HG02623 (cell line): Measurements from ENCODE around the gene RNF126.
"Not testable (repeated sequence)": the region's sequence is repeated elsewhere in the genome, so short reads cannot be mapped to it uniquely, and the experiment has no call there.

Experiments
- ATAC-seq: cut with Tn5 transposase; IDR thresholded peaks from one replicate; pipeline ENCODE4 v1.9.1; 2021; ENCODE audit warnings: moderate library complexity; ENCODE audit not compliant: unreplicated experiment

RNF126 gene

DNA sequence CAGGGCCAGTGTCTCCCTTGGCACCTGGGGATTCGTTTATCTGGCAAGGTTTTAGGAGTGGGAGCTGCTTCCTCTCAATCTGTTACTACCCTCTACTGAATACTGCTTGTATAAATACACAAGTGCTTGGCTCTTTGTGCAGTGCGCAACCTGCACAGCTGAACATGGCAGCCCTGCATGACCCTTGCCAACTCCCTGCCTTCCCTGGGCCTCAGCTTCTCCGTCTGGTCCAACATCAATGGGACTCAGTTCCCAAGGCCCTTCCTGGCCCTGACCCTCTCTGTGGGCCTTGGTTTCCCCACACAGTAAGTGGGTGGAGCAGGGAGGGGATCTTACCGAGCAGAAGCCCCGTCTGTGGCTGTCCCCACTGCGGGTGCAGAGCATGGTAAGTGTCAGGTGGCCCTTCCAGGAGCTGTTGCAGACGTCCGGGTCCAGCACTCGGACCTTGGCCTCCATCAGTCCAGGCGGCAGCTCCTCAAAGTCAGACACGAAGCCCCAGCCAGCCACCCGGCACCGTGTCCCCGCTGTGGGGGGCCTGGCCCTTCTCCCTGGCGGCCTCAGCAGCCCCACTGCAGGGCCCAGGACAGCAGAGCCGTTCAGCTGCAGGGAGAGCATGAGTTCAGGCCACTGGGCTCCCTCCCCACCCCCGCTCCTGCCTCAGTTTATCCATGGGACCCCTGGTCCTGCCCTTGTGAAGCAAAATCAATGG lies 23.7 kb upstream of the RNF126 start:
- ATAC-seq, result no peak

DNA sequence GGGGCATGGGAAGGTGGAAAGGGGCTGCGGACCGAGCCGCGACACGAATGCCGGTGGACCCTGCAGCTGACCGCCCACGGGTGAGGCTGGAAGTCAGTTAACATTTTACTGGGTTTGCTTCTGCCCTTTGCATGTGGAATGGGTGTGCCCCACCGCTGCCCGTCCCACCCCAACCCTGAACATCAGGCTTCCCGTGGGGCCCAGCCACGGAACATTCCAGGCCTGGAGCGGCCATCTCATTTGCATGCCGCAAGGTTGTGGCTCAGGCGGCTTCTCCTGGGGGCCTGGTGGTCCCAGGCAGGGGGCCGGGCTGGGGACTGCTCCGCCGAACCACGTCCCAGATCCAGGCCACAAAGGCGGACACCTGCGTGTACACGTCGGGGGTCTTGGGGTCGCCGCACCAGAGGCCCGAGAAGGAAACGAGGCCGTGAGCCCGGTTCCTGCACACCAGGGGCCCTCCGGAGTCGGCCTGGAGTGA lies 22.5 kb upstream of the RNF126 start:
- ATAC-seq, result no peak

DNA sequence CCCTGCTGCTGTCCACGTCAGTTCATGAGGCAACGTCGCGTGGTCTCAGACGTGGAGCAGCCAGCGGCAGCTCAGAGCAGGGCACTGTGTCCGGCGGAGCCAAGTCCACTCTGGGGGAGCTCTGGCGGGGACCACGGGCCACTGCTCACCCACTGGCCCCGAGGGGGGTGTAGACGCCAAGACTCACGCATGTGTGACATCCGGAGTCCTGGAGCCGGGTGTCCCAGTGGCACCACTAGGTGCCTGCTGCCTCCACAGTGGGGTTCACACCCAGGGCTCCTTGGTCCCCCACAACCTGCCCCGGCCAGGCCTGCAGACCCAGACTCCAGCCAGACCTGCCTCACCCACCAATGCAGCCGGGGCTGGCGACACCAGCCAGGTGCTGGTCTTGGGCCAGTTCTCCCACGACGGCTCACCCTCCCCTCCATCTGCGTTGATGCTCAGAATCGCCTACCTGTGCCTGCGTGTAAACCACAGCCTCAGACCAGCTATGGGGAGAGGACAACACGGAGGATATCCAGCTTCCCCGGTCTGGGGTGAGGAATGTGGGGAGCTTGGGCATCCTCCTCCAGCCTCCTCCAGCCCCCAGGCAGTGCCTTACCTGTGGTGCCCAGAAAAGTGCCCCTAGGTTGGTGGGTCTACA lies 19.8 kb upstream of the RNF126 start:
- no peak for ATAC-seq

DNA sequence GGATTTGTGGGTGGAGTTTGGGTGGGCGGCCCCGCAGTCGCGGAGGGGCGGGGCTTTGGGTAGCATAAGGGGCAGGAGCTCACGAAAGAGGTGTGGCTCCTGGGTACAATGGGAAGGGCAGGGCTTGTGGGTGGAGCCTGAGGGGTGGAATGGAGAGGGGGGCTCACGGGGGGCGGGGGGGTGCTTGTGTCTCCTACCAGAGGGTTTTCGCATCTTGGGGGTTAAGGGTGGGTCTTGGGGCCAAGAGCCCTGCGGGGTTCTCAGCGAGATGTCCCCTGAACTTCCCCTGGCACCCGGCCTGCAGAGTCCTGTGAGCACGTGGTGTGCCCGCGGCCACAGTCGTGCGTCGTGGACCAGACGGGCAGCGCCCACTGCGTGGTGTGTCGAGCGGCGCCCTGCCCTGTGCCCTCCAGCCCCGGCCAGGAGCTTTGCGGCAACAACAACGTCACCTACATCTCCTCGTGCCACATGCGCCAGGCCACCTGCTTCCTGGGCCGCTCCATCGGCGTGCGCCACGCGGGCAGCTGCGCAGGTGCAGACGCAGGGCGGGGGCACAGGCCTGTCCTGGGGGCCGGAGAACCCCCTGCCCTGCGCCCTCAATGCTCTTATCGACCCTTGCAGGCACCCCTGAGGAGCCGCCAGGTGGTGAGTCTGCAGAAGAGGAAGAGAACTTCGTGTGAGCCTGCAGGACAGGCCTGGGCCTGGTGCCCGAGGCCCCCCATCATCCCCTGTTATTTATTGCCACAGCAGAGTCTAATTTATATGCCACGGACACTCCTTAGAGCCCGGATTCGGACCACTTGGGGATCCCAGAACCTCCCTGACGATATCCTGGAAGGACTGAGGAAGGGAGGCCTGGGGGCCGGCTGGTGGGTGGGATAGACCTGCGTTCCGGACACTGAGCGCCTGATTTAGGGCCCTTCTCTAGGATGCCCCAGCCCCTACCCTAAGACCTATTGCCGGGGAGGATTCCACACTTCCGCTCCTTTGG lies 18.3 kb upstream of the RNF126 start:
- no peak for ATAC-seq

DNA sequence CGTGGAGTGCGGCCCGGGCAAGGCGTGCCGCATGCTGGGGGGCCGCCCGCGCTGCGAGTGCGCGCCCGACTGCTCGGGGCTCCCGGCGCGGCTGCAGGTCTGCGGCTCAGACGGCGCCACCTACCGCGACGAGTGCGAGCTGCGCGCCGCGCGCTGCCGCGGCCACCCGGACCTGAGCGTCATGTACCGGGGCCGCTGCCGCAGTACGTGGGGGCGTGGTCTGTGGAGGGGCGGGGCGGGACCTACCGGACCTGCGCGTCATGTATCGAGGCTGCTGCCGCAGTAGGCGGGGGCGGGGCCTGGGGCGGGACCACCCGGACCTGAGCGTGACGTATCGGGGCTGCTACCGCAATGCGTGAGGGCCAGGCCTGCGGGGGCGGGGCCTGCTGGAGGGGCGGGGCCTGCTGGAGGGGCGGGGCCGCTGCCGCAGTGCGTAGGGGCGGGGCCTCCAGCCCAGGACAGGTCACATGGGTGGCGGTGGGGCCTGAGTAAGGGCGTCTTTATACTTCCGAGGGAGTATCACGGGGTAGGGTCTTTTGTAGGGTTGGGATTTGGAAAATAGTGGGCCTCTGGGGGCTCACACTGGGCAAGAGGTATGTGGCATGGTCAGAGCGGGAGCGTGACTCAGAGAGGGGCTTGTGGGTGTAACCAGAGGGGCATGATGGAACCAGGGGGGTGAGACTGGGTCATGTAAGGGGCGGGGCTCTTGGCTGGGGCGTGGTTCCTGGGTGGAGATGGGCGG lies 17.4 kb upstream of the RNF126 start:
- peak; percentile 56 for ATAC-seq

DNA sequence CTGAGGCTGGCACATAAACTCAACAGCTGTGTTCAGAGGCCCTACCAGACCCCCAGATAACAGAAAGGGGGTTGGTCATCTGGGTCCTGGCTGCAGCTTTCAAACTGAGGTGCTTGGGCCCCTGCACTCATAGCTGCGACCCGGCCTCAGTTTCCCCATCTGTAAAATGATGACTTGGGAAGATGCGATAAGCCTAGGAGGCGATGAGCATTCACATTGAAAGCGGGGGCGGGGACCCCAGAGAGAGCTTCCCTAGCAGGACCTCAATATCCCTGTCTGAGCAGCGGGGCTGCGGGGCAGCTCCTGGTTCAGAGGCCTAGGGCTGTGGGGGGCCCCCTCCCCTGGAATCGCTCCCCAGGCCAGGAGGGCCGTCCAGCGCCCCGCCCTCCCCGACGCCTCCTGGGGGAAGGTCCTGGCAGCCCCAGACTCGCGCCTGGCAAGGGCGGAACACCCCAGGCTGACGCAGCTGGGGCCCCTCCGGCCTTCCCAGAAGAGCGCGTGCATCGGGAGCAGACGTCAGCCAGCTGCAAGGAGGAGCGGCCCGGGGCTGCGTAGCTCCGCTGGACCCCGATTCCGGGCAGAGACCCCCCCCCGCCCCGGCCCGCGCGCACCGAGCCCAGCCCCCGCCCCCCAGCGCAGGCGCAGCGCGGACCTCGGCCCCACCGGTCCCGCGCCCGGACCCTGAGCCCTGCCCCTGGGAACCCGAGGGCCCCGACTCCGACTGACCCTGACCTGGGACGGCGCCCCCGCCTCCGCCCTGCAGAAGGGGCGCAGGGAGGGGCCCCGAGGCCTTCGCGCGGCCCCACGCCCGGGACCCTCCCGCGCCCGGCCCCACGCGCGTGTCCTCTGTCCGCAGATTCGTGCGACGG lies 16.6 kb upstream of the RNF126 start:
- ATAC-seq, result peak; percentile 8

DNA sequence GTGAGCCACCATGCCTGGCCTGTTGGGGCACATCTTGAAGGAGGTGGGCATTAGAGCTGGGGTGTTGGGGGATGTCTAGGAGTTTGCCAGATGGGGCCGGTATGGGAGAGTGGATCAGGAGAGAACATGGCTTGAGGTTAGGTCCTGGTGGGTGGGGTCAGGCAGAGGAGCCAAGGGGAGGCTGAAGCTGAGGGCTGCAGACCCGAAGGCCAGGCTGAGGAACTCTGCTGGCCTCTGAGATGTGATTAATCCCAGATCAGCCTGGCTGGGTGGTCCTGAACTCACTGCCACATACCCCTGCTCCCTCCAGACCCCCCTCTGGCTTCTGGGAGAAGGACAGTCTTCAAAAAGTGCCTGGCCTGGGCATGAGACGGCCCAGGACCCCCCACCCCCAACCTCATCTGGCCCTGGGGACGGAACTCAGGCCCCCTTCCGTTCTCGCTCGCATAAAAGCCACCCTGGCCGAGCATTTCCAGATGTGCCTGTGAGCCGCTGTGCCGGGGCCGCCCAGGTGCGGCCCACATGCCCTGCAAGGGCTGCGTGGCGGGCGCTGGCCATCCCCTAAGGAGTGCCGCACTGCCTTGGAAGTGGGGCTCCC lies 15.9 kb upstream of the RNF126 start:
- ATAC-seq, result no peak

DNA sequence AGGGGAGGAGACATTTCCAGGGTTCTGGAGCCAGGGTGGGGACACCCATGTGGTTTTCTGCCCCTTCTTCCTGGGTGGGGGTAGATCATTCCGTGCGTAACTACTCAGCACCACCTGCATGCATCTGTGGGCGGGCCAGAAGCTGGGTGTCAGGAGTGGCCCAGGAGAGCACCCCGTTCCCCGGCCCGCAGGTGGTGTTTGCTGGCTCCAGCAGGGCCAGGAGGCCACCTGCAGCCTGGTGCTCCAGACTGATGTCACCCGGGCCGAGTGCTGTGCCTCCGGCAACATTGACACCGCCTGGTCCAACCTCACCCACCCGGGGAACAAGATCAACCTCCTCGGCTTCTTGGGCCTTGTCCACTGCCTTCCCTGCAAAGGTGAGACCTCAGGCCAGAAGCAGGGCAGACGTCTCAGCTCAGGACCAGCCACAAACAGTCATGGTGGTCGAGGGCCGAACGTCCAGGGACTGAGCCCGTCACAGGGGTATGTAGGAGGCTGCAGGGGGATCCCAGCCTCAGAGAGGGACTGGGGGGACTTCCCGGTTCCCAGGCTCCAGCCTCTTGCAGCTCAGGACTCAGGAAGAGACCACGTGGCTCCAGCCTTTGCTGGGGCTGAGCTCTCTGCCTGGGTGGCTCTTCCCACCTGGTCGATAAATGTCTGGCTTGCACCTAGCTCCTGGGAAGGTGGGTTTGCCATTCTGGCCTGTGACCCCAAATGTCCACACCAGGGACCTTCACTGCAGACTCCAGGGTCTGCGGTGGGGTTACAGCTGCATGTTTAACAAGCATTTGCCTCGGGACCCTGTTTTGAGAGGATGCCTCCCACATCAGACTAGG lies 14.8 kb upstream of the RNF126 start:
- no peak for ATAC-seq

DNA sequence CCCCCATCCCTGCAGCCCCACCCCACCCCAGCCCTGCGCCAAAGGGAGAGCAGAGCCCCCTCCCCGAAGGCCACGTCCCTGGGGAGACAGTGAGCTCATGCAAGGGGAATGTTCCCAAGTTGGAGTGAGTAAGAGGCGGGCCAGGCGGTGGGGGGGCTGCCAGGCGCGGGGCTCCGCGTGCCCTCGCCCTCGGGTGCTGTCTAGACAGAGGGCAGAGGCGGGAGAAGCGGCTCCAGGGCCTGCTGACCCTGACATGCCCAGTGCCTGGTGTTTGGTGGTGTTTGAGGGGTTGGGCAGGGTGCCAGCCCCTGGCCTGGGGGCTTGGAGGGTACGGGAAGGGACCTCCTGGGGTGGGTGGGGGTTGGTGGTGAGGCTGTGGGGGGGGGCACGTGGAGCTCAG lies 14.2 kb upstream of the RNF126 start:
- no peak for ATAC-seq

DNA sequence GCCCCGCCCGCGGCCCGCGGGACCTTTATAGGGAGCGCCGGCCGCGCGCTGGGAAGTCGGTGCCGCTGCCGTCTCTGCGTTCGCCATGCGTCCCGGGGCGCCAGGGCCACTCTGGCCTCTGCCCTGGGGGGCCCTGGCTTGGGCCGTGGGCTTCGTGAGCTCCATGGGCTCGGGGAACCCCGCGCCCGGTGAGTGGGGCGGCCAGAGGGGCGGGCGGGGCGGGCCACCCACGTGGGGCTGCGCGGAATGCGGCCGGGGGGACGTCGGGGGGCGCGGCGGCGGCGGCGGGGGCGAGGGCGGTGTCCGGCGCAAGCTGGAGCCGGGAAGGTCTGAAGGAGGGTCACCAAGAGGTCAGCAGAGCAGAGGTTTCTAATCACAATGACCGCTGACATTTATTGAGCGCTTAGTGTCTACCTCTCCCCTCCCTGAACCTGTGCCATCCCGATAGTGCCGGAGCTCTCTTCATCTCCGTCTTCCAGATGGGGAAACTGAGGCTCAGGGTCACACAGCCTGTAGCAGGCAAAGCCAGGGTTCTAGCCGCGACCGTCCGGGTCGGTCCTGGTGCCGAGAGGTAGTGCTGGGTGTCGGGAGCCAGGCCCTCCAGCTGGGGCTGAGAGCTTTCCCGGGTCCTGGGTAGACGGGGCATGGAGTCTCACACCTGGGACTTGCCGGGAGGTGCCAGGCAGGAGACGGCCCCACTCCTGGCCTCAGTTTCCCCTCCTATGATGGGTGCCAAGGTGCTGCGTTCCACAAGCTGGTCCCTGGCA lies 13.5 kb upstream of the RNF126 start, which contains the start of gene FSTL3:
Gene FSTL3 (plus strand): TSS at position 54 of the 767 bp plus-strand sequence. CDS start 32 bp downstream, at position 86.
- ATAC-seq, result no peak

DNA sequence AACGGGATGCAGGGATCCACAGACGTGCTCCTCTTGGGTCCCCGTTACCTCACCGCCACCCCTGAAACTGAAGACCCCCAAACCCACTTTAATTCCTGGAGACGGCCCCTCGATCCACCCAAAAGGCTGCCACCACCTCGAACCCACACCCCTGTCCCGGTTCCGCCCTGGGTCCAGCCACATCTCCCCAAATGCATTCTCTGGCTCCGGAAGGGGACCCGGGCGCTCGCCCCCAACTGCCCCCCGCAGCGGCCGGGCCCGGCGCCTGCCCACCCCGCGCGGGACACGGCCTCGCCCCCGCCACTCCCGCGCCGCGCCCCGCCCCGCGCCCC lies 13.0 kb upstream of the RNF126 start:
- no peak for ATAC-seq

DNA sequence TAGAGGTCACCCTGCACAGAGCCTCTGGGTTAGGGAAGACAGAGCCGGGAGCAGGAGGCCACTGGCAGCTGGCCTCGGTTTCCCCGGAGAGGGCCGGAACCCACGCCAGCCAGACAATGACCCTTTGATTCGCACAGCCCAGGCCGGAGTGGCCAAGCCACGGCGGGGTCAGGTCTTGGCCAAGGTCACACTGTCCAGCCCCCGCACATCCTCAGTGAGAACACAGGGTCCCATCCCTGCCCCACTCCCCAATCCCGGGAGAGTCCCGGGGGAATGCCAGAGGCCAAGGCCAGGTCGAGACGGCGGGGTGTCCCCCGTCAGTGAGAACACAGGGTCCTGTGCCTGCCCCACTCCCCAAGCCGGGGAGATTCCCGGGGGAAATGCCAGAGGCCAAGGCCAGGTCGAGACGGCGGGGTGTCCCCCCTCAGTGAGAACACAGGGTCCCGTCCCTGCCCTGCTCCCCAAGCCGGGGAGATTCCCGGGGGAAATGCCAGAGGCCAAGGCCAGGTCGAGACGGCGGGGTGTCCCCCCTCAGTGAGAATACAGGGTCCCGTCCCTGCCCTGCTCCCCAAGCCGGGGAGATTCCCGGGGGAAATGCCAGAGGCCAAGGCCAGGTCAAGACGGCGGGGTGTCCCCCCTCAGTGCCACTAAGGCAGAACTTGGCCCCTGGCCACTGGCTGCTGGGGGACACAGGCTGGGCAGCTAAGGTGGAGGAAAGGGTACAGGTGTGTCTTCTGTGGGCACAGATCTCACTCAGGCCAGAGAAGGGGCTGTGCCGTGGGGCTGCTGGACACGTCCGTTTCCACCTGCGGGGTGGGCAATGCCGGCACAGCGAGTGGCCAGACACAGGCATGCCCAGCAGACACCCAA lies 11.5 kb upstream of the RNF126 start:
- no peak for ATAC-seq

DNA sequence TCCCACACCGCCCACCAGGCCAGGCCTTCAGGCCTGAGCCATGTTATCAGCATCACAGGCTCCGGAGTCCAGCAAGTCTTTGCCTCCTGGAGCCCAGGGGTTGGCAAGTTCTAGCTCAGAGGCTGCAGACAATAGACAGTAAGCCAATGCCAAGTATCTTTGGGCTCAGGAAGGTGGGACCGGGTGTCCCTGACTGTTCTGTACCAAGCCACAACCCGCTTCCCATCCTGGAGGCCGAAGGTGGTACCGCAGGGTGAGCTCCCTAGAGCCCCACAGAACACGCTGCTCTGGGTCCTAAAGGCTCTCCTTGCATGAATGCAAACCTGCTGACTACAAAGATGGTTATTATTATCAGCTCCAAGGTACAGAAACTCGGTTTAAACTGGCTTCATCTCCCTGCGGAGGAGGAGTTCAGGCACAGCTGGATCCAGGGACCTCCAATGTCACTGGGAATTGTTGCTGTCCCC lies 7.6 kb upstream of the RNF126 start:
- no peak for ATAC-seq

DNA sequence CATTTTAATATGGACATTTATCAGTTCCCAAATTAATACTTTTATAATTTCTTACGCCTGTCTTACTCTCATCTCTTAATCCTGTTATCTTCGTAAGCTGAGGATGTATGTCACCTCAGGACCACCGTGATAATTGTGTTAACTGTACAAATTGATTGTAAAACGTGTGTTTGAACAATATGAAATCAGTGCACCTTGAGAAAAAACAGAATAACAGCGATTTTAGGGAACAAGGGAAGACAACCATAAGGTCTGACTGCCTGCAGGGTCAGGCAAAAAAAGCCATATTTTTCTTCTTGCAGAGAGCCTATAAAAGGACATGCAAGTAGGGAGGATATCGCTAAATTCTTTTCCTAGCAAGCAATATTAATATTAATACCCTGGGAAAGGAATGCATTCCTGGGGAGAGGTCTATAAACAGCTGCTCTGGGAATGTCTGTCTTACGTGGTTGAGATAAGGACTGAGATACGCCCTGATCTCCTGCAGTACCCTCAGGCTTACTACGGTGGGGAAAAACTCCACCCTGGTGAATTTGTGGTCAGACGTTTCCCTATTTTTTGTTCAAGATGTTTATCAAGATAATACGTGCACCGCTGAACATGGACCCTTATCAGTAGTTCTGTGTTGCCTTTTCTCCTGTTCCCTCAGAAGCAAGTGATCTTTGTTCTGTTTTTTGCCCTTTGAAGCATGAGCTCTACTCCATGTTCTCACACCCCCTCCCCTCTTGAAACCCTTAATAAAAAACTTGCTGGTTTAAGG lies 5.8 kb upstream of the RNF126 start:
- not testable (repeated sequence) for ATAC-seq

DNA sequence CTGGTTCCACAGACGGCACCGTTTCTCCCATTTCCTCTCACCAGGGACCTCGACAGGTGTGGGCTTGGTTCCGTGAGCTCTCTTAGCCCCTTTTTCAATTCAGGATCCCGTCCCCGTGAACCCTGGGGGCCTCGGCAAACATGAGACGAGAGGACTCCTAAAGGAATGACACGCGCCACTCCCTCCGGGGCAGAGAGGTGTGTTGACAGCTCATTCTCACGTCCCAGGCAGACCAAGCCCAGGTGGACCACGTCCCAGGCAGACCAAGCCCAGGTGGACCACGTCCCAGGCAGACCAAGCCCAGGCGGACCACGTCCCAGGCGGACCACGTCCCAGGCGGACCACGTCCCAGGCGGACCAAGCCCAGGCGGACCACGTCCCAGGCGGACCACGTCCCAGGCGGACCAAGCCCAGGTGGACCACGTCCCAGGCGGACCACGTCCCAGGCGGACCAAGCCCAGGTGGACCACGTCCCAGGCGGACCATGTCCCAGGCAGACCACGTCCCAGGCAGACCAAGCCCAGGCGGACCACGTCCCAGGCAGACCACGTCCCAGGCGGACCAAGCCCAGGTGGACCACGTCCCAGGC lies 4.1 kb upstream of the RNF126 start:
- not testable (repeated sequence) for ATAC-seq
